B cell (primary cell): Measurements from ENCODE around the gene KCNF1.

Source experiments
- EZH2 ChIP-seq: IDR thresholded peaks from 2 replicates; pipeline ENCODE4 v1.6.1; 2012; ENCODE audit warnings: borderline replicate concordance, low read depth, mild to moderate bottlenecking, moderate library complexity, low read length; ENCODE audit not compliant: insufficient read depth, poor library complexity, severe bottlenecking
- TF ChIP-seq, protein P1 (sequence below): fragments of 200-600 bp; IDR thresholded peaks from one replicate; pipeline ENCODE4 v1.8.0; 2022; ENCODE audit warnings: antibody characterized with exemption, mild to moderate bottlenecking

DNA sequence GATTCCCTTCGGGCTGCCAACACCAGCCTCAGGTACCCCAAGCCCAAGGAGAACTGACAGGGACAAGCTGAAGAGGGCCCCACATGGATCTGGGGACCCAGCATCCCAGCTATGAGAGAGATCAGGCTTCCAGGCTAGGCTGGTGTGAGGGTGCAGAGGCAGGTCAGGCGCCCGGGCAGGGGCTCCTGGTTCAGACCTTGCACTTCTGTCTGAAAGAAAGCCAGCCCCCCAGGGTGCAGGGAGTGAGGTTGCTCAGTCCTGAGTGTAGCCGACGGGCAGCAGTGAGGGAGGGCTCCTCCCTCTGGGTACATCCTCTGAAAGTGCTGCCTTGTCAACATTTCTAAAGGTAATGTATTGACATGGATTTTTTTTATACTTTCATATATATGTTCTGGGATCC is 33.1 kb downstream of the KCNF1 start:
- TF ChIP-seq, protein P1, sequence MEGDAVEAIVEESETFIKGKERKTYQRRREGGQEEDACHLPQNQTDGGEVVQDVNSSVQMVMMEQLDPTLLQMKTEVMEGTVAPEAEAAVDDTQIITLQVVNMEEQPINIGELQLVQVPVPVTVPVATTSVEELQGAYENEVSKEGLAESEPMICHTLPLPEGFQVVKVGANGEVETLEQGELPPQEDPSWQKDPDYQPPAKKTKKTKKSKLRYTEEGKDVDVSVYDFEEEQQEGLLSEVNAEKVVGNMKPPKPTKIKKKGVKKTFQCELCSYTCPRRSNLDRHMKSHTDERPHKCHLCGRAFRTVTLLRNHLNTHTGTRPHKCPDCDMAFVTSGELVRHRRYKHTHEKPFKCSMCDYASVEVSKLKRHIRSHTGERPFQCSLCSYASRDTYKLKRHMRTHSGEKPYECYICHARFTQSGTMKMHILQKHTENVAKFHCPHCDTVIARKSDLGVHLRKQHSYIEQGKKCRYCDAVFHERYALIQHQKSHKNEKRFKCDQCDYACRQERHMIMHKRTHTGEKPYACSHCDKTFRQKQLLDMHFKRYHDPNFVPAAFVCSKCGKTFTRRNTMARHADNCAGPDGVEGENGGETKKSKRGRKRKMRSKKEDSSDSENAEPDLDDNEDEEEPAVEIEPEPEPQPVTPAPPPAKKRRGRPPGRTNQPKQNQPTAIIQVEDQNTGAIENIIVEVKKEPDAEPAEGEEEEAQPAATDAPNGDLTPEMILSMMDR: no peak
- TF ChIP-seq EZH2: no peak
